CD4-positive, alpha-beta T cell treated with Interferon alpha-2 for 1 hour (primary cell): ENCODE results near the gene TMTC1.
"Not testable (repeated sequence)": the region's sequence is repeated elsewhere in the genome, so short reads cannot be mapped to it uniquely, and the experiment has no call there.

Experiments used
- DNase-seq, 2 donors: peaks; one replicate each; pipeline ENCODE4 v3.0.0-alpha.2; 2020 to 2022

Gene TMTC1

DNA sequence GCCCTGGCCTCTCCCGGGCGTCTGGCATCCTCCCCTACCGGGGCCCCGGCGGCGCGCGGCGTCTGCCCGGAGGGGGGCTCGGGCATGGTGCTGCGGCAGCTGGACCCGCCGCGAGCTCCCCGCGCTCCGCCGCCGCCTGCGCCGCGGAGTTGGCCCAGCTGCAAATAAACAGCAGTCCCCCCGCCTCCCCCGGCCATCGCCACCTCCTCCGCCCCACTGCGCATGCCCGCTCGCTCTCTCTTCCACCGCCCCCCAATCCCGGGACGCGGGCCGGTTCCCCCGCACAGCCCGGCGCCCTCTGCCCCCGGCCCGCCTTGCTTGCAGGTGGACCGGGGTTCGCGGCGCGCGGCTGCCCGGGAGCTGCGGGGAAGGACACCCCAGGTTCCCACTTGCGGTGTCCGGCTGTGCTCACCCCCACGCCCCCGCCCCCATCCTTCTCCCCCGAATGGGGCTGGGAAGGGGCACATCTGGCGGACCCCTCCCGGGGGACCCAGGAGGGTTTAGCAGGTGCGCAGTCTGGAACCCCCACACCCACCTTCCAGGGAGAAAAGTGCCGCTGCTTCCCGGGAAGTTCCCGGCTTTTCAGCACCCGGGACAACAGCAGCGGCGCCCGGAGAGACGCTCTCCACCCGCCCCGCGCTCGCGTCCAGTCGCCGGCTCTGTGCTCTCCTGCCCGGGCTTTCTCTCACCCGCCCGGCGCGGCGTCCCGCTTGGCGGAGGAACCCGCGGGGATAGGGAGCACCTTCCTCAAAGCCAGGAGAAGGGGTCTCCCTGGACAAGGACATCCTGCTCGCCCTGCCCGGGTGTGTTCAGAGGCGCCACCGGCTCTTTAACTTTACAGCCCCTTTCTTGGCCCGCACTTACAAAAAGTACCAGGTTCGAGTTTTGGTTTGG, at the start of gene TMTC1:
TMTC1 (minus strand) TSS at position 170 of the 894 bp plus-strand sequence. CDS start 191 bp downstream, outside the sequence.
- DNase-seq = no peak

- DNase-seq = no peak
These were observed 47.4 kb upstream of the TMTC1 start for GRCh38 chr12:29831173-29831572.

DNA sequence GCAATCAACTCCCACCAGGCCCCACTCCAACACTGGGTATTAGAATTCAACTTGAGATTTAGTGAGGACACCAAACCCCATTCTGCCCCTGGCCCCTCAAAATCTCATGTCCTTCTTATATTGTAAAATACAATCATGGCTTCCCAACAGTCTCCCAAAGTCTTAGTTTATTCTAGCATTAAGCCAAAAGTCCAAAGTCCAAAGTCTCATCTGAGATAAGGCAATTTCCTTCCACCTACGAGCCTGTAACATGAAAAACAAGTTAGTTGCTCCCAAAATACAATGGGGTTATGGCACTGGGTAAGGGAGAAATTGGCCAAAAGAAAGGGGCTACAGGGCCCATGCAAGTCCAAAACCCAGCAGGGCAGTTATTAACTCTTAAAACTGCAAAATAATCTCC, 46.6 kb upstream of the TMTC1 start:
- DNase-seq = no peak

GRCh38 chr12:29818916-29819623, 35.3 kb upstream of the TMTC1 start:
- DNase-seq = no peak

DNA sequence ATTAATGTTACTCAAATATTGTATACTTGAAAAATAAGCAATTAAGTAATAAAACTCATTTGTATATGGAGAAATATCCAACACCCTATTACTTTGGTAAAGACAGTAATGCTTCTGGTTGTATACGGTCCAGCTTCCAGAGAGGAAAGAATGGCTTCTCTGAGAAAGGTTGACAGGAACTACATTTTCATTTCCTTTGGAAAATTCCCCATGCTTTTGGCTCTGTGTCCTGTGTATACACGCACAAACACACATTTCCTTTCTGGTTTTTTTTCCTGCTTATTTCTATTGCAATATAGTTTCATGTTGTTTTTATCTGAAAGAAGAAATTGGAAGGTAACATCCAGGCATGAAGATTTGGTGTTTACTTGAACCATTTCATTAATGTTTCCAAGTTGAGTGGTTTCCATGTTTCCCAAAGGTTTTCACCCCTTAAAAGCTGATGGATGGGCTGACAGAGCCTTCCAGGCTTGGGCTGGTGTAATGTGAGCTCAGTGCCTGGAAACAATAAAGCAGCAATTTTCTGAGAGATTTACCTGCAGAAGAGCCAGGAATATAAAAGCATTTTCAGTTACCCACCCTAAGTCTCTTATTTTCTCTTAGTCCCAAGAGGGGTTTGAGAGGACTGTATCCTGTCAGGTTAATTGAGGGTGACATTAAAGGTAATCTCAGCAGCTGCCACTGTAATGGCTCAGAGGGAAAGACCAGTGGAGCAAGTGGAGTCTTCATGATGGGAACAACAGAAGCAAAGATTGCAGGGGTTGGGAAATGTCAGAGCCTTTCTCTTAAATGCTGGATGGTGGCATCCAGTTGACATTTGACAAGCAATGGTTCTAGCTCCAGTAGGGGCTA, 33.4 kb upstream of the TMTC1 start:
- DNase-seq = no peak

- not testable (repeated sequence) for DNase-seq
These were observed 26.0 kb upstream of the TMTC1 start for GRCh38 chr12:29809616-29810361.

GRCh38 chr12:29807129-29807528, 23.4 kb upstream of the TMTC1 start:
- no peak for DNase-seq

GRCh38 chr12:29804019-29804418, 20.3 kb upstream of the TMTC1 start:
- no peak for DNase-seq

GRCh38 chr12:29799591-29799990, 15.8 kb upstream of the TMTC1 start:
- no peak for DNase-seq

- no peak for DNase-seq
These were observed 14.0 kb upstream of the TMTC1 start for GRCh38 chr12:29797565-29798355.

- DNase-seq = no peak
These were observed 13.1 kb upstream of the TMTC1 start for GRCh38 chr12:29796823-29797263.

GRCh38 chr12:29795715-29796114, 12.0 kb upstream of the TMTC1 start:
- DNase-seq = no peak

DNA sequence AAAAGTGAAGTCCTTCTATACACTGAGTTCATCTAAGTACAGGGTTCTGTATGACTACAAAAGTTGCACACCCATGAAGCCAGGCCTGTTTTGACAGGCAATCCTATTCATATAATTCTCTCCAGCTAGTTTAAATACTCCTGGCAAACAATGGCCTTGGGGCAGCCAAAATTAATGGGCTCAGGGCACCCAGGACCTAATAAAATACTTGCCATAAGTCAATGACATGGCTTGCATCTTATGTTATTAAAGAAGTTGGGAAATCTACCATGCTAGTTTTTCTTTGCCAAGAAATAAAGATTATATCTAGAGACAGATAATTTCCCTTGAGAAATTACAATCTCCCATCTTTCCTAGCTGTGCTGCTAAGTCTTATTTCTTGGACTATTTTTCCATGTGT, 11.1 kb upstream of the TMTC1 start:
- no peak for DNase-seq

DNA sequence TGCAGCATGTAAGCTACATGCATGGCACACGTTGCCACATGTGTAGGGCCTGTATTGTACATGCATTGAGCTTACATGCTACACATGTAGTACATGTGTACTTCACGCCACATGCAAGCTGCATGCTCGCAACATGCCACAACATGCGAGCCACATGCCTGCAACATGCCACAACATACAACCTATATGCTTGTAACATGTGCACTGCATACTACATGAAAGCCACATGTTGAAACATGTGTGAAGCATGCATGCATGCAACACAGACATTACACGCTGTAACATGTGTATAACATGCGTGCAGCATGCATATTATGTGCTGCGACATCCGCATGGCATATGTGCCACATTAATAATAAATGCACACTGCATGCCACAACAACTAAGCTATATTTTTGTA, 9.1 kb upstream of the TMTC1 start:
- no peak for DNase-seq

DNA sequence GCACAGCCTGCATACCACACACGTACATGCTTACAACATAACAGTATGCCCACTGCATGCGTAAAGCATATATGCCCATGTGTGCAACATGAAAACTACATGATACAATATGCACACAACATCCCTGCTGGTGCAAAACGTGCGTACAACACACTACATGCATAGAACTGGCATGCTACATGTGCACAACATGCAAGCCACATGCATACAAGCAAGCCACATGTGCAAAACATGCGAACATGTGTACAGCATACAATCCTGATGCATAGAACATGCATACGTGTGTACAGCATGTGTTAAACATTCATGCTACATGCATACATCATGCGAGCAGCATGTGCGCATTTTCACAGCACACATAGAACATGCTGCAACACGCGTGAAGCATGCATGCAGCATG, 8.4 kb upstream of the TMTC1 start:
- DNase-seq = no peak

- DNase-seq = peak in 1 of 2 donors; percentile 1
These were observed 620 bp downstream of the TMTC1 start for GRCh38 chr12:29782871-29783772.

DNA sequence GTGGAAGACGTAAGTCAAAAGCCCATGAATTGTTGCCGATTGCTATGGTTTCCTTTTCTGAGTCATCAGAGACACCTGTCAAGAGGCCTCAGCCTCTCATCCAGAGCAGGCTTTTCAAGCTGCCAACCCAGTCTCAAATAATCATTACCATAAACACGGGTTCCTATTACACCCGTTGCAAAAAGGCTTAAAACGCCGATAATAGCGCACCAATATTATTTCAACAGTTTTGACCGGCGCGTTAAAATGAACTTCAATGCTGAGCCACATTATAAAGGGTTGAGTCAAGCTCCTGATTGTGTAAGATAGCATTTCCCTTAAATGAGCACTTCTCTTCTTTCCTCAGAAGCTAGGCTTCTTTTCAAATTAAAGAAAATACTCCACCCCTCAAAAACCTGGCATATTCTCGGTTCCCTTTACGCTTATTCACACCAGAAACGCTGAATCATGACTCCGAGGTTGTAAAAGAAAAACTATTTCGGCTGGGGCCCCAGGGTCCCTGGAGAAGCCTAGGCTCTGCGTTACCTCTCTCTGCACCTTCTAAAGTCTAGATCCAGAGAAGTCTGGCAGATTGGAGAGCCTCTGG, 1.4 kb downstream of the TMTC1 start:
- peak; percentile 2 to 5 for DNase-seq

- DNase-seq = no peak
These were observed 2.0 kb downstream of the TMTC1 start for GRCh38 chr12:29781705-29782266.

DNA sequence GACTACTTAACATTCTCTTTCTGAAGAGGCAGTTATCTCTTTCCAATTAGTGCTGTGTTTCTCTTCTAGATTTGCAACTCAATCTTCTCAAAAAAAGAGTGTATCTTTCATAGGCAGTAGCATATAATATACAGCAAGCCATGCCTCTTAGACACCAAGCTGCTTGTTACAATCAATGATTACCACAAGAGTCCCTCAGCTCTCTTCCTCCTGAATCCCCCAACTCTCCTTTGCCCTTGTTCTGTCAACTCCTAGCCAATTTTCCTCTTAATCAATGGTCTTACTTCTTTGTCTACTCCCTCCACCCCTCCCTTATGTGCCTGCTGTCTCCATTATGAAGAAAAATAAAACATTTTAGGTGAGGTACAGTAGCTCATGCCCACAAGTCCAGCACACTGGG, 2.6 kb downstream of the TMTC1 start:
- DNase-seq = no peak

DNA sequence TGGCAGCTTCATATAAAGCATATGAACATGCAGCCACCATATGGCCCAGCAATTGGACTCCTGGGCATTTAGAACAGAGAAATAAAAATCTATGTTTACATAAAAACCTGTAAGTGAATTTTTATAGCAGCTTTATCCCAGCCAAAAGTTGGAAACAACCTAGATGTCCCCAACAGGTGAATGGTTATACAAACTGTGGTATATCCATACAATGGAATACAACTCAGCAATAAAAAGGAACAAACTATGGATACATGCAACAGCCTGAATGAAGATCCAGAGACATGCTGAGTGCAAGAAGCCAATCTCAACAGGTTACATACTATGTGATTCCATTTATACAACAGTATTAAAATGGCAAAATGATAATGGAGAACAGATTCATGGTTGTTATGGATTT, 3.7 kb downstream of the TMTC1 start:
- no peak for DNase-seq
